SK-N-SH (cell line): ENCODE measurements around the gene CYP2W1. TPM values are rescaled to one million over a fixed set of nuclear protein-coding genes. Genes with fewer than 3 reads are reported as not detected.

Experiments used
- CTCF ChIA-PET: fragments of 300-600, 350-600 bp; formaldehyde crosslinking; extraction: SDS; loops from one replicate; lab custom pipeline; 2021; lab: Yijun Ruan, JAX
- POLR2A ChIA-PET: fragments of 350-600 bp; sonication (Branson Sonifier 250); formaldehyde crosslinking; extraction: SDS; loops from one replicate; lab custom pipeline; 2020; ENCODE audit warnings: antibody characterized with exemption, inconsistent platforms; lab: Yijun Ruan, JAX
- DNase-seq: peaks from one replicate; pipeline ENCODE4 v3.0.0; 2012
- H2AFZ ChIP-seq: fragments of 200-600 bp; sonication (generic); 2 replicates; pipeline ENCODE4 v1.8.1; 2016; ENCODE audit warnings: antibody characterized with exemption, mild to moderate bottlenecking, low read depth
- H3F3A ChIP-seq: fragments of 200-600 bp; sonication (generic); replicated peaks from 2 replicates; pipeline ENCODE3; 2016; ENCODE audit warnings: antibody characterized with exemption, mild to moderate bottlenecking; ENCODE audit not compliant: insufficient read depth
- H3K27ac ChIP-seq, 2 experiments: fragments of 200-500 bp in 1 of 2; fragments of 200-600 bp in 1 of 2; sonication (Bioruptor generic) in 1 of 2; sonication (generic), shearing (Covaris generic) in 1 of 2; 2 replicates each; pipeline versions ENCODE4 v1.5.1 to v1.6.1; 2014 to 2016; ENCODE audit warnings: low read depth in 2 of 2, inconsistent platforms in 1 of 2, low read length in 1 of 2, mild to moderate bottlenecking in 1 of 2, mixed read lengths in 1 of 2
- H3K27me3 ChIP-seq: fragments of 200-600 bp; sonication (generic), shearing (Covaris generic); 2 replicates; pipeline ENCODE4 v1.6.1; 2016; ENCODE audit warnings: mixed run types; ENCODE audit not compliant: insufficient read depth
- H3K36me3 ChIP-seq, 2 experiments: fragments of 200-500 bp in 1 of 2; fragments of 200-600 bp in 1 of 2; sonication (Bioruptor generic) in 1 of 2; sonication (generic) in 1 of 2; replicated peaks in 1 of 2; 2 replicates each; pipeline versions ENCODE3 to v1.5.1; 2014 to 2016; ENCODE audit warnings: low read length in 1 of 2, mild to moderate bottlenecking in 1 of 2; ENCODE audit not compliant: insufficient read depth in 2 of 2, control insufficient read depth in 1 of 2
- H3K4me1 ChIP-seq, 2 experiments: fragments of 200-500 bp in 1 of 2; fragments of 200-600 bp in 1 of 2; sonication (Bioruptor generic) in 1 of 2; sonication (generic), shearing (Covaris generic) in 1 of 2; 2 replicates each; pipeline versions ENCODE4 v1.5.1 to v1.6.1; 2014 to 2016; ENCODE audit warnings: low read depth in 1 of 2, low read length in 1 of 2, mixed run types in 1 of 2; ENCODE audit not compliant: insufficient read depth in 2 of 2, control insufficient read depth in 1 of 2
- H3K4me2 ChIP-seq: fragments of 200-600 bp; sonication (generic), shearing (Covaris generic); 2 replicates; pipeline ENCODE4 v1.6.1; 2017; ENCODE audit warnings: mixed run types
- H3K4me3 ChIP-seq, 2 experiments: fragments of 200-500 bp in 1 of 2; fragments of 200-600 bp in 1 of 2; sonication (Bioruptor generic) in 1 of 2; sonication (generic), shearing (Covaris generic) in 1 of 2; 2 replicates each; pipeline versions ENCODE4 v1.5.1 to v1.8.1; 2014 to 2016; ENCODE audit warnings: low read depth in 2 of 2, inconsistent platforms in 1 of 2, low read length in 1 of 2, mild to moderate bottlenecking in 1 of 2, mixed read lengths in 1 of 2, moderate library complexity in 1 of 2
- H3K79me2 ChIP-seq: fragments of 200-600 bp; sonication (generic); 2 replicates; pipeline ENCODE4 v1.8.1; 2017; ENCODE audit warnings: mild to moderate bottlenecking; ENCODE audit not compliant: insufficient read depth
- H3K9ac ChIP-seq: fragments of 200-600 bp; sonication (generic); 2 replicates; pipeline ENCODE4 v1.6.1; 2017; ENCODE audit warnings: mixed run types
- H3K9me2 ChIP-seq: fragments of 200-600 bp; sonication (generic); 2 replicates; pipeline ENCODE4 v1.6.1; 2017; ENCODE audit warnings: mixed run types
- H3K9me3 ChIP-seq: fragments of 200-600 bp; sonication (generic); 2 replicates; pipeline ENCODE4 v1.6.1; 2017; ENCODE audit warnings: mixed run types, mild to moderate bottlenecking, moderate library complexity
- H4K20me1 ChIP-seq: fragments of 200-600 bp; sonication (generic); 2 replicates; pipeline ENCODE4 v1.6.1; 2017; ENCODE audit warnings: mild to moderate bottlenecking, mixed run types; ENCODE audit not compliant: insufficient read depth
- FOSL2 ChIP-seq: IDR thresholded peaks from 2 replicates; pipeline ENCODE4 v1.4.0; 2012; ENCODE audit warnings: low read depth, mild to moderate bottlenecking, moderate library complexity, borderline replicate concordance
- FOXJ3 ChIP-seq: sonication (generic); formaldehyde crosslinking; IDR thresholded peaks from 2 replicates; pipeline ENCODE4 v1.5.1; 2020; ENCODE audit warnings: mild to moderate bottlenecking, missing genetic modification reagents
- FOXM1 ChIP-seq: IDR thresholded peaks from 2 replicates; pipeline ENCODE4 v1.4.0; 2012; ENCODE audit warnings: low read depth, mild to moderate bottlenecking
- GABPA ChIP-seq: IDR thresholded peaks from 2 replicates; pipeline ENCODE4 v1.4.0; 2012; ENCODE audit warnings: low read depth, mild to moderate bottlenecking
- GATA2 ChIP-seq: sonication (generic); formaldehyde crosslinking; IDR thresholded peaks from 2 replicates; pipeline ENCODE4 v1.5.0; 2020; ENCODE audit warnings: mild to moderate bottlenecking, missing genetic modification reagents
- JUND ChIP-seq: IDR thresholded peaks from 2 replicates; pipeline ENCODE4 v1.4.0; 2012
- MXI1 ChIP-seq: IDR thresholded peaks from 2 replicates; pipeline ENCODE4 v1.6.1; 2012; ENCODE audit warnings: mild to moderate bottlenecking, low read depth, low read length, improper control_type of control experiment
- NFIC ChIP-seq: IDR thresholded peaks from 2 replicates; pipeline ENCODE4 v1.4.0; 2012; ENCODE audit warnings: borderline replicate concordance
- POLR2AphosphoS5 ChIP-seq: IDR thresholded peaks from 2 replicates; pipeline ENCODE4 v1.6.1; 2012; ENCODE audit warnings: low read depth, low read length
- RAD21 ChIP-seq: IDR thresholded peaks from 2 replicates; pipeline ENCODE4 v1.6.1; 2012; ENCODE audit warnings: mild to moderate bottlenecking, low read length
- RCOR1 ChIP-seq: fragments of 150-350 bp; IDR thresholded peaks from 2 replicates; pipeline ENCODE4 v1.6.1; 2017; ENCODE audit warnings: antibody characterized with exemption, low read length
- RXRA ChIP-seq: IDR thresholded peaks from 2 replicates; pipeline ENCODE4 v1.4.0; 2012; ENCODE audit warnings: low read depth, mild to moderate bottlenecking, borderline replicate concordance
- SIN3A ChIP-seq: IDR thresholded peaks from 2 replicates; pipeline ENCODE4 v1.6.1; 2012; ENCODE audit warnings: low read depth, mild to moderate bottlenecking, low read length, moderate library complexity, borderline replicate concordance
- SMC3 ChIP-seq: IDR thresholded peaks from 2 replicates; pipeline ENCODE4 v1.6.1; 2012; ENCODE audit warnings: low read depth, low read length, improper control_type of control experiment
- TAF1 ChIP-seq: IDR thresholded peaks from 2 replicates; pipeline ENCODE4 v1.6.1; 2012; ENCODE audit warnings: low read depth, mild to moderate bottlenecking, low read length, moderate library complexity, borderline replicate concordance
- TEAD4 ChIP-seq: IDR thresholded peaks from 2 replicates; pipeline ENCODE4 v1.4.0; 2012; ENCODE audit warnings: mild to moderate bottlenecking, borderline replicate concordance; ENCODE audit not compliant: insufficient read depth
- WGBS: methylation state at CpG from one replicate; pipeline ENCODE4 v1.1.6; 2017; ENCODE audit warnings: low lambda C conversion rate; 5-methylcytosine and 5-hydroxymethylcytosine counted together
- polyA plus RNA-seq, 3 experiments: library from polyadenylated mRNA; depleted of rRNA; stranded (reverse); fragments of >200 nt; gene quantifications; 2 replicates each; pipeline ENCODE4 v1.2.3, GENCODE V29; 2012
- TF ChIP-seq, protein P1 (sequence below): fragments of 150-350 bp; IDR thresholded peaks from 2 replicates; pipeline ENCODE4 v1.6.1; 2016; ENCODE audit warnings: mild to moderate bottlenecking, low read depth, low read length
- TF ChIP-seq, protein P2 (sequence below): IDR thresholded peaks from 2 replicates; pipeline ENCODE4 v1.4.0; 2012; ENCODE audit warnings: low read depth, borderline replicate concordance
- TF ChIP-seq, protein P3 (sequence below): IDR thresholded peaks from 2 replicates; pipeline ENCODE4 v1.4.0; 2012; ENCODE audit warnings: low read depth
- TF ChIP-seq, protein P4 (sequence below): IDR thresholded peaks from 2 replicates; pipeline ENCODE4; 2012
- TF ChIP-seq, protein P5 (sequence below): IDR thresholded peaks from 2 replicates; pipeline ENCODE4 v1.4.0; 2012; ENCODE audit warnings: low read depth, borderline replicate concordance
- TF ChIP-seq, protein P6 (sequence below): fragments of 200-600 bp; sonication (generic); IDR thresholded peaks from 2 replicates; pipeline ENCODE4 v1.6.1; 2017; ENCODE audit warnings: antibody characterized with exemption, mild to moderate bottlenecking, moderate library complexity

The CYP2W1 gene
- polyA plus RNA-seq, 1 of the 3 experiments (the other 2 are of a cell fraction): 0.10 TPM

DNA sequence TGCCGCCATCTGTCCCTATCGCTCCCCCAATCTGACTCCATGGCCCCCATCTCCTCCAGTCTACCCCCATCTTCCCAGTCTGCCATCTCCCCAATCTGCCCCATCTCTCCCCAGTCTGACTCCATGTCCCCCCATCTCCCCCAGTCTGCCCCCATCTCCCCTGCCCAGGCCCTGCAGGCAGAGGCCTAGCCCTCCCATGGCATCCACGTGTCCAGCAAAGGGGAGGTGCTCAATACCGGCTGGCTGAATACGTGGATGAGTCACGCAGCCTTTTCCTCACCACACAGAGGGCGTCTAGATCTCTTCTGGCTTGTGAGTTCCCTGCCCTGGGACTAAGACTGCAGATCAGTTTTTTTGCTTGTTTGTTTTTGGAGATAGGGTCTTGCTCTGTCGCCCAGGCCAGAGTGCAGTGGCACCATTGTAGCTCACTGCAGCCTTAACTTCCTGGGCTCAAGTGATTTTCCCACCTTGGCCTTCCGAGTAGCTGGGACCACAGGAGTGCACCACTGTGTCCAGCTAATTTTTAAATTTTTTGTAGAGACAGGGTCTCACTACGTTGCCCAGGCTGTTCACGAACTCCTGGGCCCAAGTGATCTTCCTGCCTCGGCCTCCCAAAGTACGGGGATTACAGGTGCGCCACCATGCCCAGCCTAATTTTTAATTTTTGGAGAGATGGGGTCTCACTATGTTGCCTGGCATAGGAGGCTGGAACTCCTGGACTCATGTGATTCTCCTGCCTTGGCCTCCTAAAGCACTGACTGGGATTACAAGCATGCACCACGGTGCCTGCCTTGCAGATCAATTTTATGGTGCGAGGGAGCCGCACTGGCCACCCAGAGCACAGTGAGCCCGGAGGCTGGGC lies 46.0 kb downstream of the CYP2W1 start:
- H3K79me2 ChIP-seq: peaks cover 41% of the 10 kb centered on the region
- POLR2A ChIA-PET: interaction anchor here (1.1 to 2.5 kb wide), 2 partner anchors 12 to 16 kb away, joined by 3 to 6 read pairs; partner anchors contain the start of gene GPR146
- peak; percentile 86; the same call in 1 of the 2 replicates for TF ChIP-seq FOSL2
- TF ChIP-seq, protein P1, sequence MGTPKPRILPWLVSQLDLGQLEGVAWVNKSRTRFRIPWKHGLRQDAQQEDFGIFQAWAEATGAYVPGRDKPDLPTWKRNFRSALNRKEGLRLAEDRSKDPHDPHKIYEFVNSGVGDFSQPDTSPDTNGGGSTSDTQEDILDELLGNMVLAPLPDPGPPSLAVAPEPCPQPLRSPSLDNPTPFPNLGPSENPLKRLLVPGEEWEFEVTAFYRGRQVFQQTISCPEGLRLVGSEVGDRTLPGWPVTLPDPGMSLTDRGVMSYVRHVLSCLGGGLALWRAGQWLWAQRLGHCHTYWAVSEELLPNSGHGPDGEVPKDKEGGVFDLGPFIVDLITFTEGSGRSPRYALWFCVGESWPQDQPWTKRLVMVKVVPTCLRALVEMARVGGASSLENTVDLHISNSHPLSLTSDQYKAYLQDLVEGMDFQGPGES: no peak
- TF ChIP-seq FOXJ3: no peak
- TF ChIP-seq POLR2AphosphoS5: peak; percentile 75
- TF ChIP-seq RXRA: no peak
- TF ChIP-seq, protein P2, sequence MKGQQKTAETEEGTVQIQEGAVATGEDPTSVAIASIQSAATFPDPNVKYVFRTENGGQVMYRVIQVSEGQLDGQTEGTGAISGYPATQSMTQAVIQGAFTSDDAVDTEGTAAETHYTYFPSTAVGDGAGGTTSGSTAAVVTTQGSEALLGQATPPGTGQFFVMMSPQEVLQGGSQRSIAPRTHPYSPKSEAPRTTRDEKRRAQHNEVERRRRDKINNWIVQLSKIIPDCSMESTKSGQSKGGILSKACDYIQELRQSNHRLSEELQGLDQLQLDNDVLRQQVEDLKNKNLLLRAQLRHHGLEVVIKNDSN: peak; percentile 83; the same call in 1 of the 2 replicates
- TF ChIP-seq TAF1: peak; percentile 73; the same call in 1 of the 2 replicates
- TF ChIP-seq TEAD4: no peak
- TF ChIP-seq NFIC: no peak
- peak; percentile 22; the same call in 1 of the 2 replicates for TF ChIP-seq SMC3
- TF ChIP-seq RAD21: peak; percentile 28; the same call in 1 of the 2 replicates
- peak; percentile 32; the same call in 1 of the 2 replicates for TF ChIP-seq RCOR1
- TF ChIP-seq, protein P3, sequence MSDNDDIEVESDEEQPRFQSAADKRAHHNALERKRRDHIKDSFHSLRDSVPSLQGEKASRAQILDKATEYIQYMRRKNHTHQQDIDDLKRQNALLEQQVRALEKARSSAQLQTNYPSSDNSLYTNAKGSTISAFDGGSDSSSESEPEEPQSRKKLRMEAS: peak; percentile 98
- TF ChIP-seq, protein P4, sequence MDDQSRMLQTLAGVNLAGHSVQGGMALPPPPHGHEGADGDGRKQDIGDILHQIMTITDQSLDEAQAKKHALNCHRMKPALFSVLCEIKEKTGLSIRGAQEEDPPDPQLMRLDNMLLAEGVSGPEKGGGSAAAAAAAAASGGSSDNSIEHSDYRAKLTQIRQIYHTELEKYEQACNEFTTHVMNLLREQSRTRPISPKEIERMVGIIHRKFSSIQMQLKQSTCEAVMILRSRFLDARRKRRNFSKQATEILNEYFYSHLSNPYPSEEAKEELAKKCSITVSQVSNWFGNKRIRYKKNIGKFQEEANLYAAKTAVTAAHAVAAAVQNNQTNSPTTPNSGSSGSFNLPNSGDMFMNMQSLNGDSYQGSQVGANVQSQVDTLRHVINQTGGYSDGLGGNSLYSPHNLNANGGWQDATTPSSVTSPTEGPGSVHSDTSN: no peak
- TF ChIP-seq SIN3A: peak; percentile 73
- peak; percentile 81; the same call in 1 of the 2 replicates for TF ChIP-seq JUND
- no peak for TF ChIP-seq FOXM1
- TF ChIP-seq GABPA: no peak
- peak; percentile 14; the same call in 1 of the 2 replicates for TF ChIP-seq GATA2
- TF ChIP-seq, protein P5, sequence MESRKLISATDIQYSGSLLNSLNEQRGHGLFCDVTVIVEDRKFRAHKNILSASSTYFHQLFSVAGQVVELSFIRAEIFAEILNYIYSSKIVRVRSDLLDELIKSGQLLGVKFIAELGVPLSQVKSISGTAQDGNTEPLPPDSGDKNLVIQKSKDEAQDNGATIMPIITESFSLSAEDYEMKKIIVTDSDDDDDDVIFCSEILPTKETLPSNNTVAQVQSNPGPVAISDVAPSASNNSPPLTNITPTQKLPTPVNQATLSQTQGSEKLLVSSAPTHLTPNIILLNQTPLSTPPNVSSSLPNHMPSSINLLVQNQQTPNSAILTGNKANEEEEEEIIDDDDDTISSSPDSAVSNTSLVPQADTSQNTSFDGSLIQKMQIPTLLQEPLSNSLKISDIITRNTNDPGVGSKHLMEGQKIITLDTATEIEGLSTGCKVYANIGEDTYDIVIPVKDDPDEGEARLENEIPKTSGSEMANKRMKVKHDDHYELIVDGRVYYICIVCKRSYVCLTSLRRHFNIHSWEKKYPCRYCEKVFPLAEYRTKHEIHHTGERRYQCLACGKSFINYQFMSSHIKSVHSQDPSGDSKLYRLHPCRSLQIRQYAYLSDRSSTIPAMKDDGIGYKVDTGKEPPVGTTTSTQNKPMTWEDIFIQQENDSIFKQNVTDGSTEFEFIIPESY: no peak
- TF ChIP-seq, protein P6, sequence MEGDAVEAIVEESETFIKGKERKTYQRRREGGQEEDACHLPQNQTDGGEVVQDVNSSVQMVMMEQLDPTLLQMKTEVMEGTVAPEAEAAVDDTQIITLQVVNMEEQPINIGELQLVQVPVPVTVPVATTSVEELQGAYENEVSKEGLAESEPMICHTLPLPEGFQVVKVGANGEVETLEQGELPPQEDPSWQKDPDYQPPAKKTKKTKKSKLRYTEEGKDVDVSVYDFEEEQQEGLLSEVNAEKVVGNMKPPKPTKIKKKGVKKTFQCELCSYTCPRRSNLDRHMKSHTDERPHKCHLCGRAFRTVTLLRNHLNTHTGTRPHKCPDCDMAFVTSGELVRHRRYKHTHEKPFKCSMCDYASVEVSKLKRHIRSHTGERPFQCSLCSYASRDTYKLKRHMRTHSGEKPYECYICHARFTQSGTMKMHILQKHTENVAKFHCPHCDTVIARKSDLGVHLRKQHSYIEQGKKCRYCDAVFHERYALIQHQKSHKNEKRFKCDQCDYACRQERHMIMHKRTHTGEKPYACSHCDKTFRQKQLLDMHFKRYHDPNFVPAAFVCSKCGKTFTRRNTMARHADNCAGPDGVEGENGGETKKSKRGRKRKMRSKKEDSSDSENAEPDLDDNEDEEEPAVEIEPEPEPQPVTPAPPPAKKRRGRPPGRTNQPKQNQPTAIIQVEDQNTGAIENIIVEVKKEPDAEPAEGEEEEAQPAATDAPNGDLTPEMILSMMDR: no peak
- TF ChIP-seq MXI1: peak; percentile 97
- TF ChIP-seq, all 33 proteins: peak for 12
- WGBS: 56% methylated on average over 18 of the region's 18 CpGs
- peaks cover 11 to 14% of the 10 kb centered on the region in 2 experiments; a peak in 3 of 4 replicates for H3K4me1 ChIP-seq
- no peaks in the 10 kb centered on the region for H3K9me2 ChIP-seq
- H3K27ac ChIP-seq: peak overlapping the region; percentile 70 to 75
- H3K36me3 ChIP-seq: peaks cover 21 to 22% of the 10 kb centered on the region in 2 experiments
- peak overlapping the region; percentile 99 for H3K4me2 ChIP-seq
- peaks cover 15% of the 10 kb centered on the region for H3F3A ChIP-seq
- CTCF ChIA-PET: interaction anchor here (1.0 to 8.8 kb wide), 5 partner anchors 11 to 36 kb away, joined by 3 to 101 read pairs (median 5); partner anchors contain the start of gene GPR146
- H3K9ac ChIP-seq: peak overlapping the region; percentile 94
- H3K27me3 ChIP-seq: no peaks in the 10 kb centered on the region
- H3K4me3 ChIP-seq: peak overlapping the region; percentile 74 to 93
- H2AFZ ChIP-seq: peak overlapping the region; percentile 7; the same call in 1 of the 2 replicates
- H3K9me3 ChIP-seq: no peaks in the 10 kb centered on the region
- DNase-seq: peak; percentile 94
- H4K20me1 ChIP-seq: peaks cover 38% of the 10 kb centered on the region
